Anterior cingulate cortex (tissue), 58 donors: ENCODE data around the gene PFKFB3.
A peak's percentile ranks its signal among the peaks of the same experiment; 100 is the strongest.
"Not testable (repeated sequence)": the region's sequence is repeated elsewhere in the genome, so short reads cannot be mapped to it uniquely, and the experiment has no call there.

Experiments used
- DNase-seq, 58 donors: peaks; one replicate each; lab custom pipeline; 2025; lab: John Stamatoyannopoulos, UW

The PFKFB3 gene

DNA sequence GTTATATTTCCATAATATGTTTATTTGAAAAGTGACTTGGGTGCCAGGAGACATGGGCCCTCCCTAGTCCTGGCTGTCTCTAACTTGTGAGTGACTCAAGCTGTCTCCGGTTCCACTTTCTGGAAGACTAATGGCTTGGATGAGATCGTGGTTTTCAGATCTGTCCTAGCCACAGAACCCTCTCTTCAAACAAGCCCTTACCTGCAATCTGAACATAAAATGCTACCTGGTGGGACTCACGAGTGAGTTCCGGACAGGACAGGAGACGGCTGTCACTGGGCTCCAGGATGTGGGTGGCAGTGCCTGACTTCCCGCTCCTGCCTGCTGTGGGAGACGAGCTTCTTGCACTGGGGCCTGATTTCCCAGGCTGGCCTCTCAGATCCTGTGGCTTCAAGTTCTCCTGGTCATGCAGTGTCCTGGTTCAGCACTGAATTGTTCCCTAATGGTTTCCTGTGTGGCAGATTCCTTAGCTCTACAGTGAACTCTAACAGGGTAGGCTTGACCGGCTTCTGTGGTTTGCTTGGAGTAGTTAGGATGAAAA lies 26.0 kb upstream of the PFKFB3 start:
- no peak for DNase-seq

DNA sequence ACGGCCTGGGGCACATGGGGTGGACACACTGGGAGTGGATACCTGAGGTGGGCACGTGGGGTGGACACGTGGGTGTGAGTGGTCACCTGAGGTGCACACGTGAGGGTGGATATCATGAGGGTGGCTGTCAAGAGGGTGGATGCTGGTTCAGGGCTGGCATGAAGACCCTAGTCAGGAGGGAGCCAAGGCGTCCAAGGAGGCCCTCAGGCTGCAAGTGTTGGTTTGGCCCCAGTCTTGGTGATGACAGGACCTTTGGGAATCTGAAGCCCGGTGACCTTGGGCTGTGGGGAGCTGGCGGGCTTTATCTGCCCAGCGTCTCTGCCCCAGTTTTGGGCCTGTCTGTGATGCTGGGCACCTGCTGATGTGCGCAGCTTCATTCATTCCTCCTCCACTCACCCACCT lies 24.9 kb upstream of the PFKFB3 start:
- no peak for DNase-seq

- no peak for DNase-seq
These were observed 24.2 kb upstream of the PFKFB3 start for GRCh38 chr10:6178581-6178980.

DNA sequence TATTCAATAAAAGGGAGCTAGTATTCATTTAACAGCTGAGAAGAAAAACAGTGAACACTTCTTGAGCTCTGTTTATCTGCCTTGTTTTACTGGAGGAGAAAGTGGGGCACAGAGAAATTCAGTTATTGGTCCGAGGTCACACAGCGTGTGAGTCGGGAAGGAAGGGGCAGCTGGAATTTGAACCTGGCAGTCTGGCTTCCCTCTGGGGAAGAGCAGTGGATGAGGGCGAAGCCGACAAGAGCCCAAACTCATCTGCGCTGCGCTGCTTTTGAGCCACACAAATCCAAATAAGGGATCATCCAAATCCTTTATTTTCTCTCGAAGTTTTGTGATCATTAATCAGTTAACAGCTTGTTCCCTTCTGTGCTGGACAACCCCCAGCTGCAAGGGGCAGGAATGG lies 23.7 kb upstream of the PFKFB3 start:
- DNase-seq: no peak

GRCh38 chr10:6180480-6181110 lies 22.1 kb upstream of the PFKFB3 start:
- DNase-seq: no peak

- no peak for DNase-seq
These were observed 21.5 kb upstream of the PFKFB3 start for GRCh38 chr10:6181249-6181648.

DNA sequence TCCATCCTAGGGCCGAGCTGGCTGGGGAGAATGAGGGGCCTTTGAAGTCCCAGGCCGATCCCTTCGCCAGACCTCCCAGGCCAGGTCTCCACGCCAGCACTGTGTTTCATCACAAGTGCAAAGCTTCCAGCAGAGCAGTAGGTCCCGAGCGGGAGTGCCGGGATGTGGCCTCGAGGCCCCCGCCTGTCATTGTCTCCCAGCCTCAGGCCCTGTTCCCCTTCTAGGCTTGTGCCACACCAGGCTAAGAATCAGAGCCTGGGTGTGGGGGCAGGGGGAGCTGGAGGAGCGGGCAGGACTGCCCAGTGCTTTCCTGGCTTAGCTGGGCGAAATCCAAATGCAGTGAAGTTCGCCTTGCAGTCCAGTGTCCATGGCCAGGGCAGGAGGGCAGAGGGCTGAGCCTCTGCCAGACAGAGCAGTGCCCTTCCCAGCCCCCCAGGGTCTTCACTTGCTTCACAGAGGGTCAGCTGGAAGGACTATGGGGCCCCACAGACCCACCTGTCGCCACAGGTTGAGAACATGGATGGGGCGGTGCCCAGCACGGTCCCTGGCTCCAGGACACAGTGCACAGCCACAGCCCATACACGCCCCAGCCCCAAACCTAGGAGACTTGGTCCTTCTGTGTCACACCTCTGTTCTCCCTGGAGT lies 20.2 kb upstream of the PFKFB3 start:
- DNase-seq: peak in 1 of 58 donors; percentile 15

DNA sequence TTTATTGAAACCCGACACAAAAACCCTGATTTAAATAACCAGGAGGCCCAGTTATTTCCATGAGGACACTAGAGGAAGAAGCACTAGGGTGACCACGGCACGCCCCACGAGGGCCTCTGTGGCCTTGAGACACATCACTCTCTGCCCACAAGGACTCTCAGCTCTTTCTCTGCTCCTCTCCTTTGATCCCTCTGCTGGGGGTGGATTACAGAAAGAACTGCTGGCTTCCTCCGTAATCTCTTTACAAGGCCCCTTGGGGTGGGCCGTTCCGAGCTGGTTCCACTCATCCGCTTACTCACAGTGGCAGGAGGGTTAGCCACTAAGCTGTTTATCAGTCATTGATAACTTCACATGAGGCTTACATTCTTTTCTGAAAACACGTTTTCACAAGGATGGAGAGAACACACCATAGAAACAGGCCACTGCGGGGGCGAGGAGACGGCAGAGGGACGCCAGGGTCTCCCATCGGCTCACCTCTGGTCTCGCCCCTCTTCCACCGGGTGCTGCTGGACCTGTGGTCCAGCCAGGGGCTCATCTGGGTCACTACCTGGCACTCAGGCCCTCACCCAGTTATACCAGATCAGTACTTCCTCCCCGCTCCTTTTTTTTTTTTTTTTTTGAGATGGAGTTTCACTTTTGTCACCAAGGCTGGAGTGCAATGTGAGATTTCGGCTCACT lies 17.6 kb upstream of the PFKFB3 start:
- no peak for DNase-seq

DNA sequence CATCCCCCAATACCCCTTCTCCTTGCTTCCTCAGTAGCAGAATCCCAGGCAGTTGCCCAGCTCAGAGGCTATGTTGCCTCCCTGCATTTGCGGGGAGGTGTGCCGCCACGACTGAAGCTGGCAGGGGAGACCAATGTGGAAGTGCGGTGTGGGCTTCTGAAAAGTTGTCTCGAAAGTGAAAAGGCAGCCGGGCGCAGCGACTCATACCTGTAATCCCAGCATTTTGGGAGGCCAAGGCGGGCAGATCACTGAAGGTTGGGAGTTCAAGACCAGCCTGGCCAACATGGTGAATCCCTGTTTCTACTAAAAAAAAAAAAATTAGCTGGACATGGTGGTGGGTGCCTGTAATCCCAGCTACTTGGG lies 15.9 kb upstream of the PFKFB3 start:
- DNase-seq: no peak

DNA sequence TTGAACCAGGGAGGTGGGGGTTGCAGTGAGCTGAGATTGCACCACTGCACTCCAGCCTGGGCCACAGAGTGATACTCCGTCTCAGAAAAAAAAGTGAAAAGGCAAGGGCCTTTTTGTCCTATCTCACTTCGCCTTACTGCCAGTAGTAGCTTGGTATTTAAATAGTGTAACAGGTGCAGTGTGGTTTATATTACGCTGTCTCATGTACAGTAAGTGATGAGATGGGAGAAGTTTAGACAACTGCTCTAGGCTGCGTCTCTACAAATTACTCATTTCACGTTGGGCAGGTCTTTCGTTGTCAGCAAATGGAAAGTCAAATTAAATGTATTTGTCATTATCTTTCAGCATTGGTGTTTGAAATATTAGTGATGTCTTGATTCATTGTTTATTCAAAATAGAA lies 15.5 kb upstream of the PFKFB3 start:
- DNase-seq: no peak

DNA sequence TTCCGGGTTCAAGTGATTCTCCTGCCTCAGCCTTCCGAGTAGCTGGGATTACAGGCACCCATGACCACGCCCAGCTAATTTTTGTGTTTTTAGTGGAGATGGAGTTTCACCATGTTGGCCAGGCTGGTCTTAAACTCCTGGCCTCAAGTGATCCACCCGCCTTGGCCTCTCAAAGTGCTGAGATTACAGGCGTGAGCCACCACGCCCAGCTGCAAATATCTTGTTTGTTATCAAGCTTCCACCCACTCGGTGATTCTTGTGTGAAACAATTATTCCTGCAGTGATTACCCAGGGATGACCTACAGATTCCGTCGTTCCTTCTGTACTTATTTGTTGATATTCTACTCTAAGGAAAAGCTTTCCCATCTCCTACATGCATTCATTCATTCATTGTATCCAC lies 12.7 kb upstream of the PFKFB3 start:
- DNase-seq: not testable (repeated sequence)

- no peak for DNase-seq
These were observed 11.6 kb upstream of the PFKFB3 start for GRCh38 chr10:6191147-6191546.

- no peak for DNase-seq
These were observed 11.2 kb upstream of the PFKFB3 start for GRCh38 chr10:6191569-6191968.

- DNase-seq: not testable (repeated sequence)
These were observed 9.4 kb upstream of the PFKFB3 start for GRCh38 chr10:6193342-6193741.

GRCh38 chr10:6194311-6194710 lies 8.4 kb upstream of the PFKFB3 start:
- no peak for DNase-seq

- no peak for DNase-seq
These were observed 7.4 kb upstream of the PFKFB3 start for GRCh38 chr10:6195376-6195775.

- DNase-seq: peak in 1 of 58 donors; percentile 47
These were observed 6.9 kb upstream of the PFKFB3 start for GRCh38 chr10:6195846-6196245.

GRCh38 chr10:6196524-6196923 lies 6.2 kb upstream of the PFKFB3 start:
- DNase-seq: not testable (repeated sequence)

GRCh38 chr10:6197321-6197720 lies 5.4 kb upstream of the PFKFB3 start:
- no peak for DNase-seq

DNA sequence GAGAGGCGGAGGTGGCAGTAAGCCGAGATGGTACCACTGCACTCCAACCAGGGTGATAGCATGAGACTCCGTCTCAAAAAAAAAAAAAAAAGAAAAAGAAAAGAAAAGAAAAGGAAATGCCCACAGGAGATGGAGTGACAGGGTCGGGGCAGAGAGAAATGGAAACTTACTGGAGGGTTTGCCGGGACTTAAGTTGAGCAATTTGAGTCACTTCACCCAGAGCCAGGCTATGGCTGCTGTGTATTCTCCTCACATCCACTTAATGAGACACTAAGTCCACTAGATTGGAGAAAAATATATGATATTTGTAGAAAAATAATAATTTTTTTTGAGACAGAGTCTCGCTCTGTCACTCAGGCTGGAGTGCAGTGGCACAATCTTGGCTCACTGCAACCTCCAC lies 4.6 kb upstream of the PFKFB3 start:
- DNase-seq: no peak

- DNase-seq: no peak
These were observed 3.5 kb upstream of the PFKFB3 start for GRCh38 chr10:6199131-6199733.

DNA sequence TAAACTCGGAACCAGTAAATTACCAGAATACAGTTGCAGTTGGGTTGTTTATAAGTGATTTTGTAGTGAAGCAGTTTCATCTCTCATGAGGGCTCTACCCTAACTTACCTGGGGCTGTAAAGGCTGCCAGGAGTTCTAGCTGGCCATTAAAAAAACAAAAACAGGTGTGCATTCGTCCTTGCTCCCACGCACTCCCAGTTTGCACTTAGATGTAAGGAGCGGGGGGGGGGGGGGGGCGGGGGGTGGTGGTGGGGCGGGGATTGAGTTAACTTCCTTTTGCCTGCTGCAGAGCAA lies 2.3 kb upstream of the PFKFB3 start:
- no peak for DNase-seq
